K562 (cell line): ENCODE data around the gene KISS1R. TPM values are rescaled to one million over a fixed set of nuclear protein-coding genes. Genes with fewer than 3 reads are reported as not detected.

ENCODE experiments used
- ATAC-seq: fragments of 200-7000 bp; cut with Tn5 transposase; 3 replicates; pipeline ENCODE4 v1.9.1; 2020; ENCODE audit warnings: moderate library complexity
- BruUV-seq: library from RNA; stranded (reverse); fragments of 400-500 nt; replicated peaks from 2 replicates; lab custom pipeline; 2021; lab: Mats Ljungman, UMichigan
- CTCF ChIA-PET: fragments of 300-600 bp; formaldehyde crosslinking; extraction: SDS; loops from one replicate; lab custom pipeline; 2021; ENCODE audit warnings: low intra/inter-chr PET ratio; lab: Yijun Ruan, JAX
- POLR2A ChIA-PET: fragments of 300-600, 350-650 bp; sonication (Branson Sonifier 250); formaldehyde crosslinking; extraction: SDS; loops from one replicate; lab custom pipeline; 2021; ENCODE audit warnings: antibody characterized with exemption, inconsistent platforms; lab: Yijun Ruan, JAX
- DNase-seq, 4 experiments: peaks; one replicate each; pipeline versions ENCODE4 v3.0.0 to v3.0.0-alpha.2; 2011 to 2018; ENCODE audit warnings: low spot score in 3 of 4, mixed read lengths in 3 of 4; ENCODE audit errors: extremely low read depth in 1 of 4
- FAIRE-seq: peaks from 2 replicates; lab custom pipeline; 2011; peaks lifted over from hg19 to GRCh38; lab: Jason Lieb, UNC
- H2AFZ ChIP-seq: 2 replicates; pipeline ENCODE4 v1.6.0; 2011; ENCODE audit warnings: low read depth, low read length, control low read depth, inconsistent platforms
- H3K27ac ChIP-seq: fragments of 200-600 bp; 3 replicates; pipeline ENCODE4 v1.8.0; 2011; ENCODE audit warnings: low read depth, mild to moderate bottlenecking, control low read depth, inconsistent platforms, low read length, moderate library complexity, mixed read lengths; ENCODE audit errors: extremely low read depth
- H3K27me3 ChIP-seq, 2 experiments: fragments of 300-600 bp in 1 of 2; 2 replicates in 1 of 2; 3 replicates in 1 of 2; pipeline versions ENCODE4 v1.6.0 to v1.8.0; 2011; ENCODE audit warnings: inconsistent platforms in 2 of 2, low read length in 2 of 2, mild to moderate bottlenecking in 1 of 2, mixed read lengths in 1 of 2, moderate library complexity in 1 of 2; ENCODE audit not compliant: control insufficient read depth in 2 of 2, insufficient read depth in 2 of 2
- H3K36me3 ChIP-seq: fragments of 300-600 bp; 3 replicates; pipeline ENCODE4 v1.8.0; 2011; ENCODE audit warnings: mild to moderate bottlenecking, low read length, inconsistent platforms; ENCODE audit not compliant: control insufficient read depth, insufficient read depth
- H3K4me1 ChIP-seq, 2 experiments: fragments of 200-600 bp in 1 of 2; replicated peaks in 1 of 2; 2 replicates in 1 of 2; 3 replicates in 1 of 2; pipeline versions ENCODE4 v1.5.1 to v1.8.0; 2011; ENCODE audit warnings: inconsistent platforms in 2 of 2, low read length in 2 of 2, mild to moderate bottlenecking in 1 of 2, mixed read lengths in 1 of 2, moderate library complexity in 1 of 2; ENCODE audit not compliant: control insufficient read depth in 2 of 2, insufficient read depth in 2 of 2
- H3K4me2 ChIP-seq: 2 replicates; pipeline ENCODE4 v1.6.1; 2011; ENCODE audit warnings: low read length, control low read depth, inconsistent platforms, mixed read lengths; ENCODE audit not compliant: insufficient read depth
- H3K4me3 ChIP-seq: fragments of 200-600 bp; sonication (generic), shearing (Covaris generic); 2 replicates; pipeline ENCODE4 v1.5.1; 2016; ENCODE audit warnings: control low read depth, inconsistent platforms
- H3K79me2 ChIP-seq: fragments of 200-600 bp; 3 replicates; pipeline ENCODE4 v1.8.0; 2011; ENCODE audit warnings: low read length, inconsistent platforms; ENCODE audit not compliant: control insufficient read depth, insufficient read depth
- H3K9ac ChIP-seq, 2 experiments: 2 replicates each; pipeline versions ENCODE4 v1.6.0 to v1.6.1; 2011; ENCODE audit warnings: low read depth in 2 of 2, low read length in 2 of 2, control low read depth in 1 of 2, inconsistent platforms in 1 of 2, mild to moderate bottlenecking in 1 of 2, mixed read lengths in 1 of 2; ENCODE audit not compliant: insufficient read depth in 1 of 2
- H3K9me1 ChIP-seq: one replicate; pipeline ENCODE4 v1.6.0; 2011; ENCODE audit warnings: inconsistent platforms, mild to moderate bottlenecking, low read length, moderate library complexity; ENCODE audit not compliant: control insufficient read depth, insufficient read depth
- H3K9me3 ChIP-seq: replicated peaks from 2 replicates; pipeline ENCODE4 v1.5.1; 2011; ENCODE audit warnings: low read depth, low read length, inconsistent platforms; ENCODE audit not compliant: control insufficient read depth, insufficient read depth
- H4K20me1 ChIP-seq: replicated peaks from 2 replicates; pipeline ENCODE4 v1.6.1; 2011; ENCODE audit warnings: low read length, inconsistent platforms, mixed read lengths; ENCODE audit not compliant: control insufficient read depth, insufficient read depth
- AFF4 ChIP-seq: sonication (generic); formaldehyde crosslinking; IDR thresholded peaks from 2 replicates; pipeline ENCODE4 v1.8.0; 2023; ENCODE audit warnings: mild to moderate bottlenecking, missing genetic modification reagents
- CBFA2T3 ChIP-seq: fragments of 450-650 bp; IDR thresholded peaks from 2 replicates; pipeline ENCODE4 v1.6.1; 2017
- CCAR2 ChIP-seq: fragments of 200-400 bp; formaldehyde crosslinking; IDR thresholded peaks from 2 replicates; pipeline ENCODE4 v1.6.1; 2017; ENCODE audit warnings: mild to moderate bottlenecking, low read depth, low read length
- TCF3 ChIP-seq: sonication (generic); formaldehyde crosslinking; IDR thresholded peaks from 2 replicates; pipeline ENCODE4 v1.4.0; 2020; ENCODE audit warnings: mild to moderate bottlenecking, missing genetic modification reagents
- ZNF184 ChIP-seq: sonication (generic); formaldehyde crosslinking; IDR thresholded peaks from 2 replicates; pipeline ENCODE4 v1.5.0; 2020; ENCODE audit warnings: missing genetic modification reagents
- ZNF79 ChIP-seq: fragments of 250-450 bp; sonication (Bioruptor Pico); IDR thresholded peaks from 2 replicates; pipeline ENCODE4 v1.4.0; 2020; ENCODE audit warnings: low read depth, mild to moderate bottlenecking, moderate library complexity
- WGBS: fragments of 100-300 bp; shearing (Covaris generic); methylation state at CpG from one replicate; pipeline ENCODE4 v1.1.6; 2016; ENCODE audit warnings: low coverage, mixed read lengths; ENCODE audit not compliant: insufficient coverage; ENCODE audit errors: missing lambda C conversion rate; 5-methylcytosine and 5-hydroxymethylcytosine counted together
- in situ Hi-C: fragments of 300-500 bp; cut with MboI; formaldehyde crosslinking; loops from 4 replicates; pipeline ENCODE4 v1.15.0; 2018; ENCODE audit warnings: inconsistent platforms, mixed read lengths
- intact Hi-C: fragments of 100-400 bp; cut with micrococcal nuclease; formaldehyde crosslinking; loops from 2 replicates; pipeline ENCODE4 v1.14.2; 2022
- polyA plus RNA-seq, 8 experiments: library from polyadenylated mRNA; depleted of rRNA in 4 of 8; stranded (reverse) in 5 of 8; unstranded in 3 of 8; fragments of >200 nt; fragmentation: Nextera tagmentation in 2 of 8; fragmentation: Illumina TruSeq in 1 of 8; extraction: Ambion mirVana in 2 of 8; extraction: Trizol in 1 of 8; gene quantifications; 2 replicates each; pipeline versions ENCODE4 v1.2.1 to v1.2.3, GENCODE V29; 2011 to 2014; ENCODE audit warnings: inconsistent platforms in 1 of 8, missing spikeins in 1 of 8
- total RNA-seq, 7 experiments: library from RNA; depleted of rRNA in 6 of 7; stranded (reverse); fragments of >200 nt in 6 of 7; fragmentation: Illumina TruSeq in 2 of 7; extraction: Trizol in 2 of 7; gene quantifications; 2 replicates each; pipeline versions ENCODE4 v1.2.1 to v1.2.3, GENCODE V29; 2011 to 2021; ENCODE audit warnings: low replicate concordance in 1 of 7
- TF ChIP-seq, protein P1 (sequence below): IDR thresholded peaks from 2 replicates; pipeline ENCODE4 v1.6.1; 2016; ENCODE audit warnings: missing genetic modification characterization, missing compliant biosample characterization

KISS1R gene
- total and polyA plus RNA-seq, 9 of the 15 experiments (the other 6 are each of a cell fraction or from before 2014, with no cell fraction given) = 0.37 to 39.4 (median 2.0) TPM

GRCh38 chr19:911197-912033 lies 5.7 kb upstream of the KISS1R start:
- Histone ChIP-seq H2AFZ (no peak overlapping the region), H3K36me3 (peaks cover 20% of the 10 kb centered on the region; the same call in 2 of the 3 replicates), H3K79me2 (peaks cover 71% of the 10 kb centered on the region), H3K9ac (peak overlapping the region; percentile 76 to 97), H3K27me3 (no peaks in the 10 kb centered on the region), H3K4me3 (peak overlapping the region; percentile 96), H3K4me2 (peak overlapping the region; percentile 85), H3K9me3 (no peaks in the 10 kb centered on the region), H3K27ac (peak overlapping the region; percentile 75), H3K9me1 (no peaks in the 10 kb centered on the region), H4K20me1 (0 out of 2 replicates have a peak, but pooled peaks cover 4% of the 10 kb centered on the region), H3K4me1 (peaks cover 25 to 73% of the 10 kb centered on the region in 2 experiments)
- intact Hi-C loops = no loop called here
- POLR2A ChIA-PET = interaction anchor here (0.6 kb wide), 1 partner anchor 216 kb away, joined by 3 read pairs; the partner anchor contains the start of gene PRSS57
- BruUV-seq = no TSS peak
- in situ Hi-C loops = no loop called here
- ATAC-seq (no peak), DNase-seq (peak in 1 of 4 experiments; percentile 49), FAIRE-seq (no peak)
- WGBS = 26% methylated on average over 40 of the region's 54 CpGs
- CTCF ChIA-PET = no interaction called here
- TF ChIP-seq TCF3 (CRISPR knock-in tag) (no peak), ZNF184 (no peak), CCAR2 (no peak), CBFA2T3 (no peak), AFF4 (CRISPR knock-in tag) (no peak), ZNF79 (CRISPR knock-in tag) (no peak)
- TF ChIP-seq, protein P1, sequence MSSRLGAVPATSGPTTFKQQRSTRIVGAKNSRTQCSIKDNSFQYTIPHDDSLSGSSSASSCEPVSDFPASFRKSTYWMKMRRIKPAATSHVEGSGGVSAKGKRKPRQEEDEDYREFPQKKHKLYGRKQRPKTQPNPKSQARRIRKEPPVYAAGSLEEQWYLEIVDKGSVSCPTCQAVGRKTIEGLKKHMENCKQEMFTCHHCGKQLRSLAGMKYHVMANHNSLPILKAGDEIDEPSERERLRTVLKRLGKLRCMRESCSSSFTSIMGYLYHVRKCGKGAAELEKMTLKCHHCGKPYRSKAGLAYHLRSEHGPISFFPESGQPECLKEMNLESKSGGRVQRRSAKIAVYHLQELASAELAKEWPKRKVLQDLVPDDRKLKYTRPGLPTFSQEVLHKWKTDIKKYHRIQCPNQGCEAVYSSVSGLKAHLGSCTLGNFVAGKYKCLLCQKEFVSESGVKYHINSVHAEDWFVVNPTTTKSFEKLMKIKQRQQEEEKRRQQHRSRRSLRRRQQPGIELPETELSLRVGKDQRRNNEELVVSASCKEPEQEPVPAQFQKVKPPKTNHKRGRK = no peak
